ENCODE measurements around the gene CSGALNACT2. TPM values are rescaled to one million over a fixed set of nuclear protein-coding genes. Genes with fewer than 3 reads are reported as not detected.

Gene CSGALNACT2
- total RNA-seq, 1 donor from 2014 or later: 6.6 TPM

- DNase-seq: peak; percentile 47
- peak; percentile 48 for ATAC-seq (ENCODE audit: poor library complexity)
- intact Hi-C loops (cut with DNase I): no loop called here
Measured at GRCh38 chr10:43229208-43230061, 91.2 kb downstream of the CSGALNACT2 start.

- ATAC-seq (ENCODE audit: poor library complexity): no peak
- DNase-seq: peak; percentile 21
- intact Hi-C loops (cut with DNase I): no loop called here
Measured at GRCh38 chr10:43230101-43230908, 92.1 kb downstream of the CSGALNACT2 start.

GRCh38 chr10:43230909-43231522, 92.8 kb downstream of the CSGALNACT2 start:
- intact Hi-C loops (cut with DNase I): no loop called here
- peak; percentile 22 for DNase-seq

GRCh38 chr10:43231523-43232078, 93.4 kb downstream of the CSGALNACT2 start:
- peak; percentile 20 for DNase-seq
- ATAC-seq (ENCODE audit: poor library complexity): no peak
- intact Hi-C loops (cut with DNase I): no loop called here

More at GRCh38 chr10:43230909-43231522, 92.8 kb downstream of the CSGALNACT2 start:
- ATAC-seq (ENCODE audit: poor library complexity): no peak

- intact Hi-C loops (cut with DNase I): no loop called here
- ATAC-seq (ENCODE audit: poor library complexity): no peak
- peak; percentile 31 for DNase-seq
Measured at GRCh38 chr10:43233601-43234430, 95.6 kb downstream of the CSGALNACT2 start.

- ATAC-seq (ENCODE audit: poor library complexity): no peak
- intact Hi-C loops (cut with DNase I): no loop called here
- DNase-seq: peak; percentile 11
Measured at GRCh38 chr10:43234471-43235041, 96.3 kb downstream of the CSGALNACT2 start.

Other genes starting within 250 kb of the CSGALNACT2 start
- gene RET, start 61.4 kb upstream of the CSGALNACT2 start, total RNA-seq: 6.6 TPM
- gene RASGEF1A, start 128.6 kb downstream of the CSGALNACT2 start, total RNA-seq: 1.6 TPM
- gene FXYD4, start 233.2 kb downstream of the CSGALNACT2 start, total RNA-seq: not detected